Esophagus (tissue), 2 donors: ENCODE results near the gene SAP30L. TPM values are rescaled to one million over a fixed set of nuclear protein-coding genes. Genes with fewer than 3 reads are reported as not detected.
A peak's percentile ranks its signal among the peaks of the same experiment; 100 is the strongest.

Source experiments
- H3K27ac ChIP-seq, 2 donors: one replicate each; pipeline ENCODE4 v1.5.1; 2013; ENCODE audit warnings: low read depth in 2 of 2, mild to moderate bottlenecking in 2 of 2, inconsistent platforms in 1 of 2, low read length in 1 of 2, moderate library complexity in 1 of 2
- H3K27me3 ChIP-seq, 2 donors: one replicate each; pipeline ENCODE4 v1.6.1; 2013; ENCODE audit warnings: low read length in 2 of 2, control low read depth in 1 of 2, mild to moderate bottlenecking in 1 of 2; ENCODE audit not compliant: insufficient read depth in 2 of 2, control insufficient read depth in 1 of 2
- H3K36me3 ChIP-seq, 2 donors: one replicate each; pipeline ENCODE4 v1.6.1; 2013; ENCODE audit warnings: low read length in 1 of 2; ENCODE audit not compliant: control insufficient read depth in 2 of 2, insufficient read depth in 2 of 2
- H3K4me1 ChIP-seq, 2 donors: one replicate each; pipeline ENCODE4 v1.6.1; 2013; ENCODE audit warnings: low read length in 1 of 2; ENCODE audit not compliant: control insufficient read depth in 2 of 2, insufficient read depth in 2 of 2
- H3K4me3 ChIP-seq, 2 donors: one replicate each; pipeline ENCODE4 v1.5.1; 2013; ENCODE audit warnings: low read length in 2 of 2, mild to moderate bottlenecking in 2 of 2, low read depth in 1 of 2, moderate library complexity in 1 of 2
- H3K9me3 ChIP-seq, 2 donors: one replicate each; pipeline ENCODE4 v1.6.1; 2013; ENCODE audit warnings: mild to moderate bottlenecking in 2 of 2, low read depth in 1 of 2, low read length in 1 of 2, moderate library complexity in 1 of 2; ENCODE audit not compliant: control insufficient read depth in 2 of 2, insufficient read depth in 1 of 2
- WGBS, 2 donors: extraction: QIAGEN DNeasy Blood & Tissue Kit; methylation state at CpG; one replicate each; pipeline ENCODE4 v1.1.7; 2013; 5-methylcytosine and 5-hydroxymethylcytosine counted together
- polyA plus RNA-seq, 2 donors: library from polyadenylated mRNA; stranded (reverse); fragments of 200-250 nt; gene quantifications; one replicate each; pipeline ENCODE4 v1.2.3, GENCODE V29; 2013
- donor health status: healthy with polysubstance abuse.
- donor health status: Bipolar disorder and iron deficiency.

SAP30L gene
- polyA plus RNA-seq, 2 donors: 11.8 to 16.3 TPM

DNA sequence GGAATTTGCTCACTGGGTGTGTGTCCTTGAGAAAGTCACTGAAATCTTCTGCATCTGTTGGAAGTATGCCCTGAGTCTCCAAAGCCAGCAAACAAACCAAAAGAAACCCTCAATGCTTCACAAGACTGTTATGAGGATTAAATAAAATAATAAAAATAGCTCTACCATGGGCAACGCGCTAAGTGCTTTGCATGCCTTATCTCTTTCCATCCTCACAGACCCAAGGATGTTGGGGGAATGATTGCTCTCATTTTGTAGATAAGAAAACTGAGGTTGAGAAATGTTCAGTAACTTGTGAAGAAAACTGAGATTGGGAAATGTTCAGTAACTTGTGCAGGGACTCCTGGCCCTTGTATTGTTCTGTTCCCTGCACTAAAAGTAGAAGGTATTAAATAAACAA lies 24.3 kb downstream of the SAP30L start:
- 40 to 70% methylated on average over 2 of the region's 2 CpGs for WGBS, 2 donors
- H3K27me3 ChIP-seq: peaks cover 4 to 27% of the 10 kb centered on the region in 2 donors

DNA sequence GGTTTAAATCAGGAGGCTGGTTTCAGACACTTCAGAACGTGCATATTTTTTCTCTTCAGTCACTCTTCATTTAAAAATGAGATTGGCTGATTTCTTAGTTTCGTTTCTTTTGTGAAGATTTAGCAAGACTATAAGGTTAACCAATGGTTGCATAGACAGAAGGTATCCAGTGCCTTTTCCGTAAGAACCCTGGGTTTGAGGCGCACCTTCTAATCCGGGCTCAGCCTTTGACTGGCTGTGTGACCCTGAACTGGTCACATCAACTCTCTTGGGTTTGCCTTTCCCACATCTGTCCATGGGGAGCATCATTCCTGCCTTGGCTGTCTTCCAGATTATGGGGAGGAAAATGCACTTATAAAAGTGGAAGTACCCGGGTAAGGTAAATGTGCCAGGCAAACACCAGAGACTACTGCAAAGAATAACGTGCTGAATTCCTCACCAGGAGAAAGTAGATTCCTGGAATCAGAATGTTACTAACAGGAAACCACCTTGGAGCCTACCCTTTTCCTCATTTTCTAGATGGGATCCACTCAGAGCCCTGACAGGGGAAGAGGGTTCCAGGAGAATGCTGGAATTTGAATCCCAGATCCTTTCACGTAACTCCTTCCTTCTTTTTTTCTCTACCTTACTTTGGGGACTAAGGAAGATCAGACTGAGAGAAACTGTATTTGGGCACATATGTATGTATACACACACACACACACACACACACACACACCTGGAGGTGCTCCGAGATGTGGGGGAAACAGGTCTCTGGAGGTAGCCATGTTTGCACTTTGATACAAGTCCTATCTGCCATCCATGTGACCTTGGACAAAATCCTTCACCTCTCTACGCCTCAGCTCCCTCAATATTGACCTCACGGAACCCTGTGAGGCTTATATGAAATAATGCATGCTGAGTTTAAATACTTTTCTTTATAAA lies 25.4 kb downstream of the SAP30L start:
- Histone ChIP-seq H3K9me3 (peaks cover 0 to 2% of the 10 kb centered on the region in 2 donors), H3K27ac (no peak overlapping the region), H3K4me3 (no peak overlapping the region), H3K4me1 (peaks cover 3 to 7% of the 10 kb centered on the region in 2 donors), H3K36me3 (no peaks in the 10 kb centered on the region), H3K27me3 (peaks cover 4 to 31% of the 10 kb centered on the region in 2 donors)
- WGBS, 2 donors: 21 to 23% methylated on average over 11 of the region's 11 CpGs

More for the DNA sequence above, 24.3 kb downstream of the SAP30L start:
- H3K4me1 ChIP-seq: peaks cover 0 to 6% of the 10 kb centered on the region in 2 donors
- H3K4me3 ChIP-seq: no peak overlapping the region
- H3K27ac ChIP-seq: no peak overlapping the region
- no peaks in the 10 kb centered on the region for H3K36me3 ChIP-seq
- H3K9me3 ChIP-seq: peaks cover 0 to 2% of the 10 kb centered on the region in 2 donors

DNA sequence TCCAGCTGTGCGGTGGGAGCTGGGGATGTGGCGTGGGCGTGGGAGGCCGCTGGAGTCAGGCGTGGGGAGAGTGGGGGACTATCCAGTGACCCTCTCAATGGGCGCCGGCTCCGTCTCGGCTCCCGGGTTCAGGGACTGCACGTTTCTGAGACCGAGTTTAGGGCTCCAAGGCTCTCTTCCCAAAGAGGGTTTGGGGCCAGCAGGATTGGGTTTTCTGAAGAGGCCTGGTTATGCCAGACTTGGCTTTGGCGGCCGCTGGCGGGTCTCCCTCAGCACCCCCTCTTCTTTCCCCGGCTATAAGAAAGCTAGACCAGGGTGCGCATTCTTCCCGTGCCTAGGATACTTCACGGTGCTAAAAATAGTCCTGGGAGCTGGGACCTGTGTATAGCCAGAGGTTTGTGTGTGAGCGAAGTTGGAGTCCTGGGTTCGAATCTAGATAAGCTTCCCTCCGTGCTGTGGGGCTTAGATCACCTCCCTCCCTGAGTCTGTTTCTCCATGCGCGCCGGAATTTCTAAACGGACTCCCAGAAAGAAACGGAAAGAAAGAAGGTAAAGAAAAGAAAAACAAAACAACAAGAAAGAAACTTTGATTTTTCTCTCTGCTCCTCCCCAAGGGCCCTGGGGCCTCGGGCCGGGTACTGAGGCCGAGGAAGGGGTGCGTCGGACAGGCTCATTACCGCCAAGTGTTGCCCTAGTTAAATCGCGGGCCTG lies 27.2 kb downstream of the SAP30L start:
- Histone ChIP-seq H3K27ac (no peak overlapping the region), H3K9me3 (peaks cover 2 to 3% of the 10 kb centered on the region in 2 donors), H3K4me1 (peaks cover 9 to 18% of the 10 kb centered on the region in 2 donors), H3K36me3 (no peaks in the 10 kb centered on the region), H3K4me3 (no peak overlapping the region), H3K27me3 (peaks cover 7 to 46% of the 10 kb centered on the region in 2 donors)
- 6 to 10% methylated on average over 35 of the region's 35 CpGs for WGBS, 2 donors

DNA sequence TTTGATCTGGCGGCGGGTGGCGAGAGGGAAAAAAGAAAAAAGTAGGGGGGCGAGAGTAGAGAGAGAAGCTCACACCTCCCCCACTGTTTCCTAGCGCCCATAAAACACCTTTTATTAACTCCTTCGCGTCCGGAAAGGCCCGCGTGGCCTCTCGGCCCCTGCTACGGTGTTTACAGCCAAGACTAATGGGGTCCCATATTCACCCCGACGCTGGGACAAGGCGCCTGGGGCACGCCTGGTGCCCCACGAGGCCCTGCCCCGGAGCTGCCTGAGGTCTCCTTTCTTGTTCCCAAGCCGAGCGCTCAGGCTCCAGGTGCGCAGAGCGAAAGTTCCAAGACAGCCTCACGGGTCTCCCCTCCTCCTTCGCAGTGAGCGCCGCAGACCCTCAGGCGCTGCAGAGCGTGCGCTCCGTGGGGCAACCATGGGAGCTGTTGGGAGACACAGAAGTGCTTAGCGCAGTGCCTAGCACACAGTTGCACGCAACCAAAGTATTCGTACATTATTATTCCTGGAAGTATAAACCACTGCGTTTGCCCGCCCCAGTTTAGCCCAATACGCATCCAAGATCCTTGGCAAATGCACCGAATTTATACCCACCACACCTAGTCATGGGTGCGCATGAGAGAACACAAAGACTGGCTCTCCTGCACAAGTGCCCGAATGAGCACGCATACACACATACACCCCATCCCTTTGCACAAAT lies 27.9 kb downstream of the SAP30L start:
- H3K36me3 ChIP-seq: no peaks in the 10 kb centered on the region
- H3K4me3 ChIP-seq: no peak overlapping the region
- WGBS, 2 donors: 9 to 12% methylated on average over 40 of the region's 40 CpGs
- H3K27ac ChIP-seq: no peak overlapping the region
- H3K4me1 ChIP-seq: peaks cover 15 to 20% of the 10 kb centered on the region in 2 donors
- H3K9me3 ChIP-seq: peaks cover 2 to 3% of the 10 kb centered on the region in 2 donors
- H3K27me3 ChIP-seq: peaks cover 11 to 51% of the 10 kb centered on the region in 2 donors

DNA sequence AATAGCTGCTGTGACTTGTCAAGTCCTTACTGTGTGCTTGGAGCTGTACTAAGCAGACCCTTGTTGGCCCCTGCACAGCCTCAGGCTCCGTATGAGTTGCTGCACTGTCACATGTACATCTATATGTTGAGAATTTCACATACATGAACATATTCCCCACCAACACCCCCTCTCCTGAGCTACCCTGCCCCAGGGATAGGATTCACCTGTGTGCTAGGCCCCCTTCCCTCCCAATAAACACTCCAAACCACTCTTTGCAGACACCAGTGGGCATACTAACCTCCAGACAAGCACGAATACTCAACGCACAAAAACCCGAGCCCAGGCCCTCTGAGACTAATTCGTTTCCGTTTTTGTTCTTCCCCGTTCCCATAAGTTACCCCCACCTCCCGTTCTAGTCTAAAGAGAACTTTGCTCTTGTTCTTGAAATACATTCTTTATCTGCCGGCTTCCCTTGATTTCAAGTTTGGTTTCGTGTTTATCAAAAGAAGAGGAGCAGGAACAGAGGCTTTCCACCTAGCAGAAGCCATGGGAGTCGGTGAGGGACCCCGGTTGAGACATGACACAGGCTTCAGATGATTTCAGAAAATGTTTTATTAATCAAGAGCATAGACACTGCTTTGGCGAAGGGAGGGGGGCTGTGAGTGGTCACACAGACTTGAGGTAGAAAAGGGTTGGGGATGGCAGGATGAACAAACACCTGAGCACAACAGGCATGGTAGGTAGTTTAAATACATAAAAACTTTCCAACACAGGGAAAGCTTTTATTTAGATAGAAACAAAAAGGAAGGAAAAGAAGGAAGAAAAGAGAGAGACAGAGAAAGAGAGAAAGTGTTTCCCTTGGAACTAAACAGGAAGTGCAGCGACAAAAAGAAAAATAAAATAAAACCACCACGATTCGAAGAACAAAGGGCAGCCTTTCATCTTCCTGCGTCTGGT lies 28.9 kb downstream of the SAP30L start:
- 15 to 23% methylated on average over 17 of the region's 17 CpGs for WGBS, 2 donors
- Histone ChIP-seq H3K4me1 (peaks cover 18 to 23% of the 10 kb centered on the region in 2 donors), H3K9me3 (peaks cover 2 to 3% of the 10 kb centered on the region in 2 donors), H3K27ac (no peak overlapping the region), H3K36me3 (no peaks in the 10 kb centered on the region), H3K4me3 (no peak overlapping the region), H3K27me3 (peaks cover 11 to 58% of the 10 kb centered on the region in 2 donors)

DNA sequence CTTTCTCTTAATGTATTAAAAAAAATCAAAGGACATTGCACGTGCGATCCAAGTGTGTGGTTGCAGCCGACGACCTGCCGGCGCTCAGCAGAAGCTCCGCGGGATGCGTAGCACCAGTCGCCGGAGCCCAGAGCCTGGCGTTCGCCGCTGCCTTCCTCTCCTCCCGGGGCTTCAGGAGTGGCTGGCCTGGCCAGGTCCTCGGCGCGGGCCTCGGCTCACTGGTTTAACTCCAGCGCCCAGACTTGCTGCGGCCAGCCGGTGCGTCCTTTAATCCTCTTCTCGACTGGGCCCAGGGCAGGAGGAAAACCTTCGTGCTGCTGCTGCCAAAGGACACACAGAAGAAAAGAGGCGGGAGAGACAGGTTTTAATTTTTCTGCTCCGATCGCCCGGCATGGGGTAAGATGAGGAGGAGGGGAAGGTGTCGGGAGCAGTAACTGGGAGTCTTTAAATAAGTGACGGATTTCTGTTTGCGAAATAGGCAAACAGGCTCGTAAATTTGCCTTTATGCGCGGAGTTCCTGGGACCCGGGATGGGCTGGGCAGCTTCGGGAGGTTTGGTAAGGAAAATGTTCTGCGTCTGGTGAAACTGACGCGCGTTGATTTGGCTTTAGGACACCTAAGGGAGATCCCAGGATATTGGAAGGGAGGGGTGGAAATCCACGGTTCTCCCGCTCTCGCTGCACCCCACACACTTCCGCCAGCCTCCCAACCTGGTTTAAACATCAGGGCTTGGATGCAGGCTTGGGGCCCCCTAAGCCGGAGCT lies 30.0 kb downstream of the SAP30L start:
- peak overlapping the region in 1 of 2 donors; percentile 9 for H3K4me3 ChIP-seq
- H3K27me3 ChIP-seq: peaks cover 11 to 62% of the 10 kb centered on the region in 2 donors
- WGBS, 2 donors: 8% methylated on average over 46 of the region's 46 CpGs
- H3K36me3 ChIP-seq: no peaks in the 10 kb centered on the region
- no peak overlapping the region for H3K27ac ChIP-seq
- peaks cover 18 to 23% of the 10 kb centered on the region in 2 donors for H3K4me1 ChIP-seq
- peaks cover 2 to 3% of the 10 kb centered on the region in 2 donors for H3K9me3 ChIP-seq

DNA sequence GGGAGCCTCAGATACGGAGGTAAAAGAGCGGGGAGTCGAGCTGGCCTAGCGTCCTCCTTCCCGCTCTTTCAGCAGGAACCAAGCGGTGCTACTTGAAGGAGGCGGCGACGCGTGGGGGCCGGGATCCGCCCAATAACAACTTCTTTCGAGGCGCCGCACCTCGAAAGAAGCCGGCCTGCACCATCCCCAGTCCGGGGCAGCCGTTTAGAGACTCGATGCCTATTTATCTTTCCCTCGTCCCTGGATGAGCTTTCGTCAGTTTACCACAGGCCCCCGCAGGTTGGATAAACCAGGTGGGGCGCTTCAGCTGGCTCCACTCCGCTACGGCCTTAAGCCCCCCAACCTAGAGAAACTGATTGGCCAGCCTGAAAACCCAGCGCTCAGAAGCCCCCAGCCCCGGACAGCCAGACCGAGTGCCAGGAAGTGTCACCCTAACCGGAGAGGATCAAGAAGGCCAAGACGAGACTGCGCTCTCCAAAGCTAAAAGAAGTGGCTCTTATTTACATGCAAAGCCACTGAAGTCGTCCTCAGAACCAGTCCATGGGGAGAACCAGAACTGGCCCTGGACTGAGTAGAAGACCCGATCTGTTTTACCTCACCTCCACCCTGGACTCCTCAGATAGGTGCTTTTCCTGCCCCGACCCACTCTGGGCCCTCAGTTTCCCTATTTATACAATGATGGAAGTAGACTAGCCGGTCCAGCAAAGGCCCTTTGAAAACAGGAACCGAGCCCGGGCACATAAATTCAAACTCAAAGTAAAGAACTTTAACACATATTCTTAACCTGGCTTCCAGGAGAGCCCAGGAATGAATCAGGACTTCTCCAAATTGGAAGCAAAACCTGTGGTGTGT lies 30.8 kb downstream of the SAP30L start:
- no peaks in the 10 kb centered on the region for H3K36me3 ChIP-seq
- WGBS, 2 donors: 5% methylated on average over 38 of the region's 38 CpGs
- H3K9me3 ChIP-seq: peaks cover 2 to 3% of the 10 kb centered on the region in 2 donors
- peaks cover 18 to 23% of the 10 kb centered on the region in 2 donors for H3K4me1 ChIP-seq
- H3K27me3 ChIP-seq: peaks cover 11 to 68% of the 10 kb centered on the region in 2 donors
- H3K4me3 ChIP-seq: peak overlapping the region in 1 of 2 donors; percentile 9
- no peak overlapping the region for H3K27ac ChIP-seq
